ENCODE results near the gene PWWP2B.

PWWP2B gene

DNA sequence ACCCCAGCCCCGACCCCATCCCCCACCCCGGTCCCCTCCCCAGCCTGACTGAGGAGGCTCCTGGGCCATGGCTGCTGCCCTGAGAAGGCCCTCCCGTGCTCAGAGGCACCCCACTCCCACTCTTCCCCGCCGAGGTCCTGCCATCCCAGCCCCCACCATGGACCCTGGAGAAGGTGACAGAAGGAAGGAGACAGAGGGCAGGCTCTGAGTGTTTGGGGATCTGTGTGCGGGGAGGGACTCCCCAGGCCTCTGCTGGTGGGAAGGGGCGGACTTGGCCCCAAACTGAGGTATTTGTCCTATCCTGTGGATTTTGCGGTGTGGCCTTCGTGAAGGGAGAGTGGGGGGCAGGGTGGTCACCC lies 53.4 kb downstream of the PWWP2B start:
- TF ChIP-seq, protein P1, sequence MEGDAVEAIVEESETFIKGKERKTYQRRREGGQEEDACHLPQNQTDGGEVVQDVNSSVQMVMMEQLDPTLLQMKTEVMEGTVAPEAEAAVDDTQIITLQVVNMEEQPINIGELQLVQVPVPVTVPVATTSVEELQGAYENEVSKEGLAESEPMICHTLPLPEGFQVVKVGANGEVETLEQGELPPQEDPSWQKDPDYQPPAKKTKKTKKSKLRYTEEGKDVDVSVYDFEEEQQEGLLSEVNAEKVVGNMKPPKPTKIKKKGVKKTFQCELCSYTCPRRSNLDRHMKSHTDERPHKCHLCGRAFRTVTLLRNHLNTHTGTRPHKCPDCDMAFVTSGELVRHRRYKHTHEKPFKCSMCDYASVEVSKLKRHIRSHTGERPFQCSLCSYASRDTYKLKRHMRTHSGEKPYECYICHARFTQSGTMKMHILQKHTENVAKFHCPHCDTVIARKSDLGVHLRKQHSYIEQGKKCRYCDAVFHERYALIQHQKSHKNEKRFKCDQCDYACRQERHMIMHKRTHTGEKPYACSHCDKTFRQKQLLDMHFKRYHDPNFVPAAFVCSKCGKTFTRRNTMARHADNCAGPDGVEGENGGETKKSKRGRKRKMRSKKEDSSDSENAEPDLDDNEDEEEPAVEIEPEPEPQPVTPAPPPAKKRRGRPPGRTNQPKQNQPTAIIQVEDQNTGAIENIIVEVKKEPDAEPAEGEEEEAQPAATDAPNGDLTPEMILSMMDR (conservative IDR thresholded peaks at IDR 0.05; ENCODE audit: control insufficient read depth, insufficient read depth, low read depth, low read length): no peak
- no peak for DNase-seq (ENCODE audit: low read depth)
- no peak overlapping the region for H3K4me3 ChIP-seq (ENCODE audit: control insufficient read depth, low read depth, low read length)

DNA sequence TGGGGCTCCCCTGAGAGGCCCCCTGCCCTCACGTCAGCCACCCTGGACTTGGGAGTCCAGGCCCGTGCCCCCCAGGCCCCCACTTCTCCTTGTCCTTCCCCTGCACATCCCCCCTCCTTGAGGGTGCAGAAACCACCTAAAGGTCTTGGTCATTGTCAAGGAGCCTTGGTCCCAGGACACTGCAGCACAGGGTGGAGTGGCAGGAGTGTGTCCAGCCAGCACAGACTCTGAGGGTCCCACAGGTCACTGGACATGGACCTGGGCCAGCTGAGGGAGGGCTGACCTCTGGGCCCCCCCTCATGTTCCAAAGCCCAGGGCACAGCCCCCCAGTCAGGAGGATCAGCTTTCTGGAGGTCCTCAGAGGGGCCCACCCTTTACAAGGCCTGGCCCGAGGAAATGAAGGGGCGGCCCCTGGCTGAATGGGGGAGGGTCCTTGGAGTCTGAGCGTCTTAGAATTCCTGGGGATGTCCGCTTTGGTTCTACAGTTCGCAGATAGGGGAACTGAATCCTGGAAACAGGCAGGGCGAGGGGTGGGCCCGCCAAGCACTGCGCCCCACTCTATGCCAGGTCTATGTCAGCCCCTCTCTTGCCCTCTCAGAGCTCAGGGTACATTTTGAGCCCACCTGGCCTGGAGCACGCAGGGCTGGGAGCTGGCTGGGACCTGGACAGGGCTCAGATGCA lies 54.0 kb downstream of the PWWP2B start:
- DNase-seq (ENCODE audit: low read depth): no peak
- H3K4me3 ChIP-seq (ENCODE audit: control insufficient read depth, low read depth, low read length): no peak overlapping the region
- TF ChIP-seq, protein P1 (conservative IDR thresholded peaks at IDR 0.05; ENCODE audit: control insufficient read depth, insufficient read depth, low read depth, low read length): no peak

DNA sequence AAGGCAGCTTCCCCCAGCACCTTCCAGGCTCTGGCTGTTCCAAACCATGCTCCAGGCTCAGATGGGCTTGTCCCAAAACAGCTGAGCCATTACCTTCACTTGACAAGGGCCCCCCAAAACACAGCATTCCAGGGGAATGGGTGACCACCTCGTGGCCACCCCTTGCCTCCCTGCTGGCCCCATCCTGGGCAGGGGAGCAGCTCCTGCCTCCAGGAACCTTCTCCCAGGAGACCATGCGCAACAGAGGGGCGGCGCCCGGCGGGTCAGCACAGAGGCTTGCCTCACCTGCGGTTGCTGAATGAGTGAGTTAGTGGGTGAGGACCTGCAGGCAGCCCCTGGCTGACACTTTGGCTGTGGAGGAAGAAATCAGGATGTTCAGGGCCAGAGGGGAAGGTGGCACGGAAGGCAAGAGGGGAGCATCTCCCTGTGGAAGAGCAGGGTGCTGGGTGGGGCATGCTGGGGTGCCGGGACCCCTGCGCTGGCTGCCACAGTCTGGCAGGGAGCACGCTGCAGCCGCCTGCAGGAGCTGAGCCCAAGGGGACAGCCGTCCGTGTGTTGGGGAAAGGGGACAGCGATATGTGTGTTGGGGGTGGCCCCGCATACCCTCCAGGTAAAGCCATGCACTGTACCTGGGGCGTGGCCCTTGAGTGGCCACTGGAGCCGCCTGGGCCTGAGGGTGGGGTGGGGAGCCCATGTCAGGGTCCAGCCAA lies 54.7 kb downstream of the PWWP2B start:
- no peak for DNase-seq (ENCODE audit: low read depth)
- TF ChIP-seq, protein P1 (conservative IDR thresholded peaks at IDR 0.05; ENCODE audit: control insufficient read depth, insufficient read depth, low read depth, low read length): no peak
- no peak overlapping the region for H3K4me3 ChIP-seq (ENCODE audit: control insufficient read depth, low read depth, low read length)

DNA sequence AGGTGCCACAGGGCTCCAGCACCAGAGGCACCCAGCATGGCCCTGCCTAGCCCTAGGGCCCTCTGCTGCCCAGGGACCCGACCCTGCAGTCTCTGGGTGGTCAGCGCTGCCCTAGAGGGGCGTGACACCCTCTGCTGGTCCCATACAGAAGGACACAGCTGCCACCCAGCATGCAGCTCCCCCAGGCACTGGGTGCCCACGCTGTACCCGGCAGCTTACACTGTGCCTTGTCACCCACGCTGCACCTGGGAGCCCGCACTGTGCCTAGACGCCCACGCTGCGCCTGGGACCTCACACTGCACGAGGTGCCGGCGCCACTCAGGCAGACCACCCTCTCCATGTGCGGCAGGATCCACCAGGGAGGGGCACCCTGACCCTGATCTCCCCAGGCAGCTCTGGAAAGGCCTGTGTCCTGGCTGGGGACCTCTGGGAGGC lies 55.2 kb downstream of the PWWP2B start:
- TF ChIP-seq, protein P1 (conservative IDR thresholded peaks at IDR 0.05; ENCODE audit: control insufficient read depth, insufficient read depth, low read depth, low read length): no peak
- DNase-seq (ENCODE audit: low read depth): no peak
- no peak overlapping the region for H3K4me3 ChIP-seq (ENCODE audit: control insufficient read depth, low read depth, low read length)

DNA sequence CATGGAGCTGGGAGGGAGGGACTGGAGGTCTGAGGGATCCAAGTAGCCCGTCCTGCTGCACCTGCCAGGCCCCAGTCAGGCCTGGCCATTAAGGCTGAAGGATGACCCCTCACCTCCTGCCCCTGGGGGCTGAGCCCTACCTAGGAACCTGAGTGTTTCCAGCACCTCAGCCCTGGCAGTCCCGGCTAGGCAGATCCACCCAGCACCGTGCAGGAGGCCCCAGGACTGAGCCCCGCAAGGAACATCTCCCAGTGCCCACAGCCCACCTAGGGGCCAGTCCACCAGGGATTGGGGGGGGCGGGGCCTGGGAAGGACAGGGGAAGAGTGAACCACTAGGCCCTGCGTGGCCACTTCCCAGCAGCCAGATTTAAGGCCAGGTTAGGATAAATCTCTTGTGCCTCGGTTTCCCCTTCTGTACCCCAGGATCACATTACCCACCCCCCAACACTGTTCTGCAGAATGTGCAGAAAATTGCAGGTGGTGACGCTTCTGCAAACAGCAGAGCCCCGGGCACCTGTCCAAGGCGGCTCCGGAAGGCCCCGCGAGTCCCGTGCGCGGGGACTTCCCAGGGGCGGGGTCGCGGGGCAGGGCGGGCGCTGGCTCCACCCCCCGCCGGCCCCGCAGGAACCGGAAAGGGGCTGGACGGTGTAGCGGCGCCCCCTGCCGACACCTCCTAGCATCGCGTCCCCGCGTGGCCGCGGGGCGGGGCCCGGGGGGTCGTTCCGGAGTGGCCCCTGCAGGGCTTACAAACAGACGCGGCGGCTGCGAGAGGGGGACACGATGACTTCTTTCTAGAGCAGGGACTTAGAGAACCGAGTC lies 55.9 kb downstream of the PWWP2B start:
- TF ChIP-seq, protein P1 (conservative IDR thresholded peaks at IDR 0.05; ENCODE audit: control insufficient read depth, insufficient read depth, low read depth, low read length): peak; percentile 48
- H3K4me3 ChIP-seq (ENCODE audit: control insufficient read depth, low read depth, low read length): no peak overlapping the region

DNA sequence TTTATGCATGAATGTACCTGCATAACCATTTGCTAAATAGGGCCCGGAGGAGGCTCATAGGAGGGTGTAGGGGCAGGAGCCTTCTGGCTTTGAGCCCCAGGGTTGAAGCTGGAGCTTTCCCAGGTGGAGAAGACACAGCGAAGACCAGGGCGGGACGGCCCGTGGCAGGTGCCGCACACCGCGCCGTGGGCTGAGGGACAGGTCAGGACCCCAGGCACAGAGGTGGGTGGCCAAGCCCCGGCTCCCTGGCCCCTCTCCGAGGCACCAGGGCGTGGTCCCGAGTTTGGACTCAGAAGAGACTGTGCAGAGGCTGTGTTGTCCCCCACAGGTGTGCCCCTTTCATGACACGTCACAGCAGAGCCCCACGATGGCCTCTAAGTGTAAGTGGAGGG lies 56.5 kb downstream of the PWWP2B start:
- no peak for DNase-seq (ENCODE audit: low read depth)
- no peak overlapping the region for H3K4me3 ChIP-seq (ENCODE audit: control insufficient read depth, low read depth, low read length)

More for the DNA sequence above, 55.9 kb downstream of the PWWP2B start:
- peak; percentile 34 for DNase-seq (ENCODE audit: low read depth)

More for the DNA sequence above, 56.5 kb downstream of the PWWP2B start:
- TF ChIP-seq, protein P1 (conservative IDR thresholded peaks at IDR 0.05; ENCODE audit: control insufficient read depth, insufficient read depth, low read depth, low read length): no peak

Measured in fibroblast of mammary gland (primary cell).